Panc1 (cell line): ENCODE results near the gene SETX.

Experiments
- CTCF ChIP-seq: fragments of 450-650 bp; IDR thresholded peaks from 2 replicates; pipeline ENCODE4 v1.5.1; 2017; ENCODE audit warnings: mild to moderate bottlenecking
- POLR2AphosphoS5 ChIP-seq: IDR thresholded peaks from 2 replicates; pipeline ENCODE4 v1.6.1; 2012; ENCODE audit warnings: mild to moderate bottlenecking, low read depth, low read length, moderate library complexity
- REST ChIP-seq, 2 experiments: IDR thresholded peaks; 2 replicates each; pipeline ENCODE4 v1.6.1; 2011 to 2012; ENCODE audit warnings: low read depth in 2 of 2, control low read depth in 1 of 2, low read length in 1 of 2, mild to moderate bottlenecking in 1 of 2, moderate library complexity in 1 of 2; ENCODE audit not compliant: insufficient read depth in 1 of 2

GRCh38 chr9:132404228-132404881 is 49.6 kb upstream of the SETX start:
- TF ChIP-seq CTCF (no peak), POLR2AphosphoS5 (no peak), REST (IDR thresholded peaks at IDR 0.05; ENCODE audit: insufficient read depth in 1 of 2, low read depth in 2 of 2, low read length in 1 of 2) (no peak)
